Measurements from ENCODE around the gene ARFIP1.

Gene ARFIP1

DNA sequence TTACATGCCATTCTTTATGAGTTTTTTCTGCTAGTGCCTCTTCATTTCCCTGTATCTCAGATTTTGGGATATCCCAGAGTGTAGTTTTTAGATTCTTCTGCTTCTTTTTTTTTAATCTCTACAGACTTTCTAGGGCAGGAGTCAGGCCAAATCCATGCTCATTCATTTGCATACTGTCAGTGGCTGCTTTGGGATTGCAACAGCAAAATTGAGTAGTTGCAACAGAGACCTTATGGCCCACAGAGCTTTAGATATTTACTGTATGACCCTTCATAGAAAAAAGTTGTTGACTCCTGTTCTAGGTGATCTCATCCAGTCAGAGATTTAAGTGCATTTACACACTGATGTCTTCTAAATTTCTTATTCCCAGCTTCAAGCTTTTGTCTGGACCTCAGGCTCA lies 35.3 kb downstream of the ARFIP1 start:
- Histone ChIP-seq H3K27me3 (no peaks in the 10 kb centered on the region), H3K4me3 (ENCODE audit: low read depth, low read length) (no peak overlapping the region), H3K9me3 (no peaks in the 10 kb centered on the region; the same call in 1 of the 2 replicates), H3K4me1 (no peaks in the 10 kb centered on the region), H3K36me3 (no peaks in the 10 kb centered on the region; the same call in 1 of the 2 replicates)
- TF ChIP-seq, protein P1, sequence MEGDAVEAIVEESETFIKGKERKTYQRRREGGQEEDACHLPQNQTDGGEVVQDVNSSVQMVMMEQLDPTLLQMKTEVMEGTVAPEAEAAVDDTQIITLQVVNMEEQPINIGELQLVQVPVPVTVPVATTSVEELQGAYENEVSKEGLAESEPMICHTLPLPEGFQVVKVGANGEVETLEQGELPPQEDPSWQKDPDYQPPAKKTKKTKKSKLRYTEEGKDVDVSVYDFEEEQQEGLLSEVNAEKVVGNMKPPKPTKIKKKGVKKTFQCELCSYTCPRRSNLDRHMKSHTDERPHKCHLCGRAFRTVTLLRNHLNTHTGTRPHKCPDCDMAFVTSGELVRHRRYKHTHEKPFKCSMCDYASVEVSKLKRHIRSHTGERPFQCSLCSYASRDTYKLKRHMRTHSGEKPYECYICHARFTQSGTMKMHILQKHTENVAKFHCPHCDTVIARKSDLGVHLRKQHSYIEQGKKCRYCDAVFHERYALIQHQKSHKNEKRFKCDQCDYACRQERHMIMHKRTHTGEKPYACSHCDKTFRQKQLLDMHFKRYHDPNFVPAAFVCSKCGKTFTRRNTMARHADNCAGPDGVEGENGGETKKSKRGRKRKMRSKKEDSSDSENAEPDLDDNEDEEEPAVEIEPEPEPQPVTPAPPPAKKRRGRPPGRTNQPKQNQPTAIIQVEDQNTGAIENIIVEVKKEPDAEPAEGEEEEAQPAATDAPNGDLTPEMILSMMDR (IDR thresholded peaks at IDR 0.05; ENCODE audit: low read depth, low read length), result no peak
- DNase-seq, result no peak

DNA sequence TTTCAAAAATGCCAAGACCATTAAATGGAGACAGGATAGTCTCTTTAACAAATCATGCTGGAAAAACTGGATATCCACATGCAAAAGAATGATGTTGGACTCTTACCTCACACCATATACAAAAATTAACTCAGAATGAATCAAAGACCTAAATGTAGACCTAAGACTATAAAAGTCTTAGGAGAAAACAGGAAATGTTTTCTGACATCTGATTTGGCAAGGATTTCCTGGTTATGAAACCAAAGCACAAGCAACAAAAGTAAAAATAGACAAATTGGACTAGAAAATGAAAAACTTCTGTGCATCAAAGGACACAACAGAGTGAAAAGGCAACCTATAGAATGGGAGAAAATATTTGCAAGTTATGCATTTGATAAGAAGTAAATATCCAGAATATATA lies 37.6 kb downstream of the ARFIP1 start:
- DNase-seq, result no peak
- no peak overlapping the region for H3K4me3 ChIP-seq (ENCODE audit: low read depth, low read length)
- no peaks in the 10 kb centered on the region for H3K4me1 ChIP-seq

DNA sequence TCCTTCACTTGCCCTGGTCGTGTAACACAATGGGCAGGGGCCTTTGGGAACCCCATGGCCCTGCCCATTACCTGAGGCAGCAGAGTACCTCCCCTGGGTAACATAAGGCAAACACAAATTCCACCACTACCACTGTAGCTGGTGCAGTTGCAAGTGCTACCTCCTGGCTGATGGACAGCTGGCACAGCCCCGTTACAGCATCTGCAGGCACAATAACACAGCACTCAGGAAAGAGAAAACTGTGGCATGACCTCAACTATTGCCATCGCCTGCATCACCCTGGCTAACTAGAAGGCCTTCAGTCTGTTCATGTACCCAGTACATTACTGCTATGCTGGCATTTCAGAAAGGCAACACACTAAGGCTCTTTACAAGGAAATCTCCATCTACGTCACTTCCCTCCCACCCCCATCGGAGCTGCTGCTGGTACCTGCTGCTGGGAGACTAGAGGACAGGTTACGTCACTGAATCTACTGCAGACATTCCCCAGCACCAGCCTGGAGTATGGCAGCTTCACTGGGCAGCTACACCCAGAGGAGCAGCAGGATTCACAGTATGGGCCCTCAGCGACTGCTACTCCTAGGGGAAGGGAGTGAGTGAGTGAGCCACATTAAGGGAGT lies 39.4 kb downstream of the ARFIP1 start:
- TF ChIP-seq, protein P1 (IDR thresholded peaks at IDR 0.05; ENCODE audit: low read depth, low read length), result no peak
- Histone ChIP-seq H3K9me3 (no peaks in the 10 kb centered on the region; the same call in 1 of the 2 replicates), H3K4me1 (no peaks in the 10 kb centered on the region), H3K4me3 (ENCODE audit: low read depth, low read length) (no peak overlapping the region), H3K27me3 (no peaks in the 10 kb centered on the region), H3K36me3 (no peaks in the 10 kb centered on the region; the same call in 1 of the 2 replicates)
- DNase-seq, result no peak

More for the DNA sequence above, 37.6 kb downstream of the ARFIP1 start:
- Histone ChIP-seq H3K36me3 (no peaks in the 10 kb centered on the region; the same call in 1 of the 2 replicates), H3K27me3 (no peaks in the 10 kb centered on the region), H3K9me3 (no peaks in the 10 kb centered on the region; the same call in 1 of the 2 replicates)
- TF ChIP-seq, protein P1 (IDR thresholded peaks at IDR 0.05; ENCODE audit: low read depth, low read length), result no peak

DNA sequence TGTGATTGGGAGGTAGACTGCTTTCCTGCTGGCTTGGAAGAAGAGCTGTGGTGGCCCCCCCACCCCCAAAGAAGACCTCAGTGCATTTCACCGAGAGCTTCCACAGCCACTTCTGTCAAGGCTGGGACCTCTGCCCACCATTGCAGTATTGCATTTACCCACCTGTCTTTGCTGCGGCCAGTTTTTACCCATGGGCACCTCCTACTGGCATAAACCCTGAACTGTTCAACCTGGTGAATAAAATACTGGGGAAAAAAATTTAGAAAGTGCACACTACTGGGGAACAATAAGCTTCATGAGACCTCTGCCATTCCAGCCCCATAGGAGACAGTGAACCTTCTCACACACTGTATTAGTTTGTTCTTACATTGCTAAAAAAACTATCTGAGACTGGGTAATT lies 40.3 kb downstream of the ARFIP1 start:
- H3K9me3 ChIP-seq, result no peaks in the 10 kb centered on the region; the same call in 1 of the 2 replicates
- TF ChIP-seq, protein P1 (IDR thresholded peaks at IDR 0.05; ENCODE audit: low read depth, low read length), result 0 out of 2 replicates have a peak, but pooled peaks have one; percentile 7
- no peak for DNase-seq

DNA sequence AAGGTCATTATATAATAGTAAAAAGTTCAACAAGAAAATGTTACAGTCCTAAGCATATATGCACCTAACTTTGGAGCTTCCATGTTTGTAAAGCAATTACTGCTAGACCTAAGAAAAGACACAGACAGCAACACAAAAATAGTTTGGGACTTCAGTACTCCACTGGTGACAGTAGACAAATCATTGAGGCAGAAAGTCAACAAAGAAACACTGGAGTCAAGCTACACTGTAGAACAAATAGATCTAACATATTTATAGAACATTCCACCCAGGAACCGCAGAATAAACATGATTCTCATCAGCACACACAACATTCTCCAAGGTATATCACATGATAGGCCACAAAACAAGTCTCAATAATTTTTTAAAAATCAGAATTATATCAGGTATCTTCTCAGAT lies 42.6 kb downstream of the ARFIP1 start:
- Histone ChIP-seq H3K36me3 (no peaks in the 10 kb centered on the region; the same call in 1 of the 2 replicates), H3K27me3 (no peaks in the 10 kb centered on the region), H3K9me3 (no peaks in the 10 kb centered on the region; the same call in 1 of the 2 replicates), H3K4me1 (no peaks in the 10 kb centered on the region), H3K4me3 (ENCODE audit: low read depth, low read length) (no peak overlapping the region)
- no peak for DNase-seq
- TF ChIP-seq, protein P1 (IDR thresholded peaks at IDR 0.05; ENCODE audit: low read depth, low read length), result no peak

More for the DNA sequence above, 40.3 kb downstream of the ARFIP1 start:
- Histone ChIP-seq H3K27me3 (no peaks in the 10 kb centered on the region), H3K36me3 (no peaks in the 10 kb centered on the region; the same call in 1 of the 2 replicates), H3K4me3 (ENCODE audit: low read depth, low read length) (no peak overlapping the region), H3K4me1 (no peaks in the 10 kb centered on the region)

DNA sequence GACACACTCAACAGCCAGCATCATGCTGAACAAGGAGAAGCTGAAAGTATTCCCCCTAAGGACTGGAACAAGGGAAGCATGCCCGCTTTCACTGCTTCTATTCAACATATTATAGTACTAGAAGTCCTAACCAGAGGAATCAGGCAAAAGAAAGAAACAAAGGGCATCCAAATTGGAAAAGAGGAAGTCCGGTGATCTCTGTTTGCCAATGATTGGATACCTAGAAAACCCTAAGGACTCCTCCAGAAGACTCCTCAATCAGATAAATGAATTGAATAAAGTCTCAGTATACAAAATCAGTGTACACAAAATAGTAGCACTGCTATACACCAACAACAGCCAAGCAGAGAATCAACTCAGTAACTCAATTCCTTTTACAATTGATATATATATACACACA lies 44.8 kb downstream of the ARFIP1 start:
- Histone ChIP-seq H3K27me3 (no peaks in the 10 kb centered on the region), H3K9me3 (no peaks in the 10 kb centered on the region), H3K4me3 (ENCODE audit: low read depth, low read length) (no peak overlapping the region), H3K36me3 (no peaks in the 10 kb centered on the region; the same call in 1 of the 2 replicates), H3K4me1 (no peaks in the 10 kb centered on the region)
- TF ChIP-seq, protein P1 (IDR thresholded peaks at IDR 0.05; ENCODE audit: low read depth, low read length), result no peak
- no peak for DNase-seq
